GM12874 (cell line): ENCODE measurements around the gene BNIP1.

ENCODE experiments used
- TF ChIP-seq, protein P1 (sequence below): IDR thresholded peaks from 2 replicates; pipeline ENCODE4 v1.5.1; 2011; ENCODE audit warnings: low read depth, mild to moderate bottlenecking, control low read depth, low read length, moderate library complexity; ENCODE audit not compliant: insufficient read depth

The BNIP1 gene, protein sequence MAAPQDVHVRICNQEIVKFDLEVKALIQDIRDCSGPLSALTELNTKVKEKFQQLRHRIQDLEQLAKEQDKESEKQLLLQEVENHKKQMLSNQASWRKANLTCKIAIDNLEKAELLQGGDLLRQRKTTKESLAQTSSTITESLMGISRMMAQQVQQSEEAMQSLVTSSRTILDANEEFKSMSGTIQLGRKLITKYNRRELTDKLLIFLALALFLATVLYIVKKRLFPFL

DNA sequence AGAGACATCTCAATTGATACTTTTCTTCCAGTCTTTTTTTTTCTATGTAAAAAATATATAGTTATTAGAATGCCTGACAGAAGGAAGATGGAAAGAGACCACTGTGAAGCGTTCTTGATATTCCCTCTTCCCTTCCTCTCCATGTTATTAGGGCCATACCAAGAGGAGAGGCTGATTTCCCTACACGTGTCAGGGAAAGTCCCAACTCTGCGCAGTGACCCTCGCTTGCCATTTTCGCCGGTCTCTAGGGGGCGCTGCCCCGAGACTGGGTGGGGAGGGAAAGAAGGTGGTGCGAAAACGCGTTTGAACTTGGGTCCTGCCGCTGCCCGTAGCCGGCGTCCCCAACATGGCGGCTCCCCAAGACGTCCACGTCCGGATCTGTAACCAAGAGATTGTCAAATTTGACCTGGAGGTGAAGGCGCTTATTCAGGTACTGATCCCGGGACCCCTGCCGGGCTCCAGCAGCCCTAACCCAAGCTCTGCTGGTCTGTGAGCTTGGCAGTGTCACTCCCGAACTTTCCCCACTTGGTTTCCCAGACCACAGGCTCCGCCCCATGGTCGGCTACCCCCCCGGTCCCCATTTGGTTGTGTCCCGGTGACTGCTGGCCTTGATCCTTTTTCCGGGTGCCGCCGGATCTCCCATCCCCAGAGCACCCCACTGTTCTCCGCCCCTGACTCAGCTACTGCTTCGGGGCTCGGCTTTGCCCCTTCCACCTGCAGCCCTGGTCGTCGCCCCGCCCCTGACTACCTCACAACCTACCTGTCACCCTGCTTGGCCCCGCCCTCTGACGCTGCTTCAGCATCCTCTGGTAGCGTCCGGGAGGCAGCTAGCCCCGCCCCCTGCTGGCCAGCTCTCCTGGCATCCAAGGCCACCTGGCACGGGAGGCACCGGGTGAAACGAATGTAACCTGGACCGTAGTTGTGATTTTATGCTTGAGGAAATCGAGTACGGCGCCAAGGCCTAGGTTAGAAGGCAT, at the start of gene BNIP1:
Gene BNIP1, plus strand, starts transcription at position 332 of the 977 bp plus-strand sequence. Its CDS starts 15 bp downstream, at position 347.
- TF ChIP-seq, protein P1, sequence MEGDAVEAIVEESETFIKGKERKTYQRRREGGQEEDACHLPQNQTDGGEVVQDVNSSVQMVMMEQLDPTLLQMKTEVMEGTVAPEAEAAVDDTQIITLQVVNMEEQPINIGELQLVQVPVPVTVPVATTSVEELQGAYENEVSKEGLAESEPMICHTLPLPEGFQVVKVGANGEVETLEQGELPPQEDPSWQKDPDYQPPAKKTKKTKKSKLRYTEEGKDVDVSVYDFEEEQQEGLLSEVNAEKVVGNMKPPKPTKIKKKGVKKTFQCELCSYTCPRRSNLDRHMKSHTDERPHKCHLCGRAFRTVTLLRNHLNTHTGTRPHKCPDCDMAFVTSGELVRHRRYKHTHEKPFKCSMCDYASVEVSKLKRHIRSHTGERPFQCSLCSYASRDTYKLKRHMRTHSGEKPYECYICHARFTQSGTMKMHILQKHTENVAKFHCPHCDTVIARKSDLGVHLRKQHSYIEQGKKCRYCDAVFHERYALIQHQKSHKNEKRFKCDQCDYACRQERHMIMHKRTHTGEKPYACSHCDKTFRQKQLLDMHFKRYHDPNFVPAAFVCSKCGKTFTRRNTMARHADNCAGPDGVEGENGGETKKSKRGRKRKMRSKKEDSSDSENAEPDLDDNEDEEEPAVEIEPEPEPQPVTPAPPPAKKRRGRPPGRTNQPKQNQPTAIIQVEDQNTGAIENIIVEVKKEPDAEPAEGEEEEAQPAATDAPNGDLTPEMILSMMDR, result peak; percentile 95

DNA sequence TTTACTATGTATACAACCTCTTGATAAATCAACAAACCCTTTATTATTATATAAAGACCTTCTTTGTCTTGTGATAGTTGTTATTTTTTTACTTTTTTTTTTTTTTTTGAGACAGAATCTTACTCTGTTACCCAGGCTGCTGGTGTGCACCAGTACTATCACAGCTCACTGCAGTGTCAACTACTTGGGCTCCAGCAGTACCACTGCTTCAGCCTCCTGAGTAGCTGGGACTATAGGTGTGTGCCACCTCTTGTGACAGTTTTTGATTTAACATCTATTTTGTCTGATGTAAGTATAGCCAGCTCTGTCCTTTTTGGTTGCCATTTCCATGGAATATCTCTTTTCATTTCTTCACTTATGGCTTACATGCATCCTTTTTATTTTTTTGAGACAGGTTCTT, 45.5 kb upstream of the BNIP1 start:
- TF ChIP-seq, protein P1, result no peak

DNA sequence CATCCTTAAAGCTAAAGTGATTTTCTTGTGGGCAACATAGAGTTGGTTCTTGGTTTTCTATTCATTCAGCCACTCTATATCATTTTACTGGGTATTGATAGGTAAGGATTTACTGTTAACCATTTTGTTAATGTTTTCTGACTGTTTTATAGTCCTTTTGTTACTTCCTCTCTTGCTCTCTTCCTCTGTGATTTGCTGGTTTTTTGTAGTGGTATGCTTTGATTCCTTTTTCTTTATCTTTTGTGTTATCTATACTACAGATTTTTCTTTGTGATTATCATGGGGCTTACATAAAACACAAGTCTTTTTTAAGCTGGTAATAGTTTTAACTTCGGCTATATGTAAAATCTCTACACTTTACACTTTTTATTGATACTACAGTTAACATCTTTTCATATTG, 44.9 kb upstream of the BNIP1 start:
- TF ChIP-seq, protein P1, result no peak

DNA sequence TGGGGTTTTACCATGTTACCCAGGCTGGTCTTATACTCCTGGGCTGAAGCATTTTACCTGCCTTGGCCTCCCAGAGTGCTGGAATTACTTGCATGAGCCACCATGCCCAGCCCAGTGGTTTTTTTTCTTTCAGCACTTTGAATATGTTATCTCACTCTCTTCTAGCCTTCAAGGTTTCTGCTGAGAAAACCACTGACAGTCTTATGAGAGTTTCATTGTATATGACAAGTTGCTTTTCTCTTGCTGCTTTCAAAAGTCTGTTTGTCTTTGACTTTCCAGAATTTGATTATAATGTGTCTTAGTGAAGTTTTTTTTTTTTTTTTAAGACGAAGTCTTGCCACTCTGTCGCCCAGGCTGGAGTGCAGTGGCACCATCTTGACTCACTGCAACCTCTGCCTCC, 43.1 kb upstream of the BNIP1 start:
- TF ChIP-seq, protein P1, result no peak

DNA sequence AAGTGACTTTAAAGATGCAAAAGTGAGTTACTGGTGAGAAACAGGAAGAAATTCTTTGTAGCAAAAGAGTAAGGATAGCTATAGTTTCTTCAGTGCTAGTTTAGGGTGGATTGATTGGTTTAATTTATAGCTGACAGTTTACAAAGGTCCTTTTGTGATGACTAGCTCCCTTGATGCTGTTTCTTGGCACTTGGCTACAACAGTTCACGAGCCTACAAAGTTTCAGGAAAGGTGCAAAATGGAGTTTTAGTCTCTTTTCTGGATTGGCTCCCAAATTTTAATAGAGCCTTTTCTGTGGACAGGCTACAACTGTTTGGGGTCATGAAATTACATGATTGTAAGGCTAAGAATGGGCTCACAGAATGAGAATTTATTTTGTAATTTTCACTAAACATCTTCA, 40.9 kb upstream of the BNIP1 start:
- TF ChIP-seq, protein P1, result no peak

DNA sequence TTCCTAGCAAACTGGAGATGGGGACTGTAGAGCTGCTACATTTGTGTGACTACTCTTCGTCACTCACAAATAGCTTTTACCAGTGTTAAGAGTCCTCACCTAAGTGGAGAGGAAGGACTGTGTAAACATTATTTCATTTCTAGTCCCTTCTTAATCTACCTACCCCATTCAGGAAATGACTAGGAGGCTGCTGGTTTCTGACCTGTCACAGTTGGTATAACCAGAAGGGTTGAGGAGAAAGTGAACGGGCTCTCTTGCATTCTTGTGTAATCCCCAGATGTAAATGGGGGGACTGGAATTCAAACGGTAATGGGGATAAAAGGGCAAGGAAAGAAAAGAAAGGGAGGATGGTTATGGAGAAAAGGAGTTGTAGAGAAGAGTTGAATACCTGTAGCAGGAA, 35.4 kb upstream of the BNIP1 start:
- TF ChIP-seq, protein P1, result no peak

DNA sequence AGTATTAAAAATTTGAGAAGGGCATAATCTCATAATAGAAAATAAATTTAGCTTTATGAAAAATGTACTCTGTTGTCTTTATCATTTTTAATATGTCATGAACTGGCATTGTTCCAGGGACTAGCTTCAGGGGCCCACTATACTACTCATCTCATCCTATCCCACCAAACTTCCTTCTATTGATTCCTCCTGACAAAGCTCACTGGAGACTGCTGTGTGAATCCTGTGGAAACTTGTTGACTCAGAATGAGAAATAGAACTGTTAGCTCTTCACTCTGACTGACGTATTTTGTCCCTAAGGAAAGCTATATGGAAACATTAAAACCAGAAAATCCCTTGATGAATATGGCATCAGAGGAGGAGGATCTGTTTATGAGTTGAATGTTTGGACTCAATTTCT, 29.8 kb upstream of the BNIP1 start:
- TF ChIP-seq, protein P1, result no peak
